ENCODE measurements around the gene FGF3.

Gene FGF3

DNA sequence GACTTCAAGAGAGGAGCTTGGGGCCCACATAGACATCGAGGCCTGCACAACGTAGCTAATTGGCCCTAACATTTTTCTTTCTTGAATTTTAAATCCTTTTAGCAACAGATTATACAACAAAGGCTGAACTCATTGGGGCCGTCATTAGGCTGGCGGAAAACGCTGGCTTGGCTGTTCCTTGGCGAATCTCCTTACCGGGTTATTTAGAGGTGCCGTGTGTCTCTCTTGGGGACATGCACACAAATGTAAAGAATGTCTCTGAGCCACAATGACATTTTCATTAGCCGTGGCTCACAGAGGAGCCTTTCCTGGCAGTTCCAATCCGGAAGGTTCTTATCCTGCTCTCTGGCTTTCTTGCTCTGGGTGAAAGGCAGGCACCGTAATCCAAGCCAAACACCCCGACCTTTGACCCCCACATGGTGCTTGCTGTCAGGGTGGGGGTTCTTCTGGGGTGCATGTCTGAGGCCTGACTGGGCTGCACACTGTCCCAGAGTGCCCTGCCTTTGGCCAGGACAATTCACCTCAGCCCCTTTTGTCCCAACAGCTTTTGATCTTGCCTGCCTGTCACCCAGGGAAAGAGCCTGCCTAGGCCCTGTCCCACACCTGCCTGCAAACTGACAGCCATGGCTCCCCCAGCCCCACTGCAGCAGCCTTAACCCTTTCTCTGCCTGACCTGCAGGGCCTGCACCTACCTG lies 9.2 kb upstream of the FGF3 start:
- H3K4me3 Mint-ChIP-seq = no peak overlapping the region
- no peak overlapping the region for H3K27ac Mint-ChIP-seq (ENCODE audit: low read depth)
- no peak for DNase-seq (ENCODE audit: low spot score in 2 of 2)
- no peak for ATAC-seq (replicated peaks; ENCODE audit: extremely low read depth, poor library complexity, severe bottlenecking)
- H3K9me3 Mint-ChIP-seq = no peaks in the 10 kb centered on the region
- H3K4me1 Mint-ChIP-seq = no peaks in the 10 kb centered on the region
- no peaks in the 10 kb centered on the region for H3K36me3 Mint-ChIP-seq (ENCODE audit: insufficient read depth)
- H3K27me3 Mint-ChIP-seq = peaks cover 40% of the 10 kb centered on the region

DNA sequence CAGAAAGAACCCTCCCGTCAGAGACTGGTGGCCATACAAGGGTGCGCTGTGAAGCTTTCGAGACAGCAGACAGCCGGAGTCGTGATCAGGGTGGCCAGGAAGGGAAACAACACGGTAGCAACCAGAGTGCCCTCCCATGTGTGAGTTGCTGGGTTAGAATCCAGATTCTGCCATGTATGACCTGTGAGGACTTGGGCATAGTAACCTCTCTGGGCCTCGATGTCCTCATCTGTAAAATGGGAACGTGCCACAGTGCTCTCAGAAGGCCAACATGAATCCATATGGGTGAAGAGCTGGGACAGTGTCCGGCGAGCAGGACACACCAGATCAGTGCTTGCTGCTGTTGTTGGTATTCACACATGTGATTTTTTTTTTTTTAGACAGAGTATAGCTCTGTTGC lies 7.6 kb upstream of the FGF3 start:
- no peaks in the 10 kb centered on the region for H3K4me1 Mint-ChIP-seq
- H3K9me3 Mint-ChIP-seq = no peaks in the 10 kb centered on the region
- H3K36me3 Mint-ChIP-seq (ENCODE audit: insufficient read depth) = no peaks in the 10 kb centered on the region
- DNase-seq (ENCODE audit: low spot score in 2 of 2) = no peak
- H3K4me3 Mint-ChIP-seq = no peak overlapping the region
- ATAC-seq (replicated peaks; ENCODE audit: extremely low read depth, poor library complexity, severe bottlenecking) = no peak
- H3K27me3 Mint-ChIP-seq = peaks cover 40% of the 10 kb centered on the region
- H3K27ac Mint-ChIP-seq (ENCODE audit: low read depth) = no peak overlapping the region

DNA sequence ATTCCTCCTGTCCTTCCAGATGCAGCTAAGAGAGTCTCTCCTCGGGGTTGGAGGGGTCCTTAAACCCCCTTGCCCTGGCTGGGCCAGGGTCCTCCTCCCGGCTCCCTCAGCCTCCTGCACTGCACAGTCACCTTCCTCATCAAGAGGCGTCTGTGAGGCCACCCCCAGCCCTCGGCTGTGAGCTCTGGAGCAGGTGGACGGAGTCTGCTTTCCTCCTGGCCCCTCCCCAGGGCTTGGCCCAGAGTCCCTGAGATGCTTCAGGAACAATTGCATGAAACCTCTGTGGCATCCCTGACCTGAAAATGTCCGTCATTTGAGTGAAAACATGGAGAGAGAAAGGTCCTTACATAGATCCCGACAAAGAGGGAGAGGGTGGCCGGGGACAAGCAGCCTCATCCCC lies 6.7 kb upstream of the FGF3 start:
- H3K4me3 Mint-ChIP-seq = no peak overlapping the region
- H3K27ac Mint-ChIP-seq (ENCODE audit: low read depth) = no peak overlapping the region
- H3K27me3 Mint-ChIP-seq = peaks cover 40% of the 10 kb centered on the region
- DNase-seq (ENCODE audit: low spot score in 2 of 2) = no peak
- H3K4me1 Mint-ChIP-seq = no peaks in the 10 kb centered on the region
- no peak for ATAC-seq (replicated peaks; ENCODE audit: extremely low read depth, poor library complexity, severe bottlenecking)
- no peaks in the 10 kb centered on the region for H3K9me3 Mint-ChIP-seq
- H3K36me3 Mint-ChIP-seq (ENCODE audit: insufficient read depth) = no peaks in the 10 kb centered on the region

DNA sequence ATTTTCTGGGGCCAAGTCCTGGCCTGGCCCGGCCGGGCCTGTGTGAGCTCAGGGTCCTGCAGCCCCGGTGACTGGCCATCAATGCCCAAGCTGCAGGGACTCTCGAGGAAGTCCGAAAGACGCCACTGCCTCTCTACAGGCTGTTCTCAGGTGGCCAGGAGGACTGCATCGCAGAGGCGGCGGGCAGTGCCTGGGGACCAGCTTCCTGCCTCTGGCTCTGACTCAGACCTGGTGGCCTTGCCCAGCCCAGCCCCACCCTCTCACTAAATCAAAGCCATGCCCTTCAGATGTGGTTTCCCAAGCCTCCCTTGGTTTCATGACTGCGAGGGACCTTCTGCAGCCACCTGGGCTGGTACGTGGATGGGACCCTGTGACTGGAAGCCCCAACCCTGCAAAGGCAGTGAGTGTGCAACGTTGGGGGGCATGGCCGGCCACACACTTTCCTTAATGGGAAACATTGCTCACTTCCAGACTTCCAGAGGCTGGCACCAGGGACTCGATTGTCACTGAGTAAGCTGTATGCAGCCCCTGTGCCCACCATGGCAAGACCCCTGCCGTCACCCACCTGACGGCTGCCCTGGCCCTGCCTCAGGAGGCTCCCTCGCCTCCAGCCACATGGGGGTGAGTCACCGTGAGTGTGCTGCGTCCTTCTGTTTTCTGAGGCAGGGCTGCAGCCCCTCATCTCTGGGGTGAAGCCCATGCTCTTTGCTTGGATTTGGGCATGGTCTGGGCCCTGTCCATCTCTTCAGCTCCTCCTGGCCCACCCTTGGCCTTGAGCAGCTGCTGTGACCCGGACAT lies 6.0 kb upstream of the FGF3 start:
- Mint-ChIP-seq H3K9me3 (no peaks in the 10 kb centered on the region), H3K27ac (ENCODE audit: low read depth) (no peak overlapping the region), H3K36me3 (ENCODE audit: insufficient read depth) (no peaks in the 10 kb centered on the region), H3K4me1 (no peaks in the 10 kb centered on the region), H3K27me3 (peaks cover 46% of the 10 kb centered on the region), H3K4me3 (no peak overlapping the region)
- ATAC-seq (replicated peaks; ENCODE audit: extremely low read depth, poor library complexity, severe bottlenecking) (no peak), DNase-seq (ENCODE audit: low spot score in 2 of 2) (no peak)

DNA sequence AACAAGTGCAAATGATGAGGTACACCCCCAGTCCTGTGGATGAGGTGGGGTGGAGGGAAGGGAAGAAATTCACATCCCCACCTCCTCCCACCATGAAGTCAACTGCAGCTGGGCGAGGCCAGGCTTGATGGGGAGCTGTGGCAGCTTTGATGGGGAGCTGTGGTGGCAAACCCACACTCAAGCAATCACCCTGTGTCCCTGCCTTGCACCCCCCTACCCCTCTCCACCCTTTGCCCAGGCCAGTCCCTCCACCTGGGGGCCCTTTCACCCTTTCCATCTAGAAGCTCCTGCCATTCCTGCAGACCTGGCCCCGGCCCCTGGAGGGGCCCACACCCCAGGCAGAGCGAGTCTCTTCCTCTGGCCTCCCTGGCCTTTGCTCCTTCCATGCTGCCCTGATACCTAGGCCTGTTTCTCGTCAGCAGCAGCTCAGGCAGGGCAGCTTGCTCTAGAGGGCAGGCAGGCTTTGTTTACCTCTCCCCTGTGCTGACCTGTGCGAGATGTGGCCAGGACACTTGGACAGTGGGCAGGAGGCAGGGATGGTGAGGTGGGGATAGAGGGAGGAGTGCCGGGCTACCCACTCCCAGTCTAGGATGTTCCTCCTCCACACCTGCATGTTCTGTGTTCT lies 4.5 kb upstream of the FGF3 start:
- no peak overlapping the region for H3K27ac Mint-ChIP-seq (ENCODE audit: low read depth)
- H3K36me3 Mint-ChIP-seq (ENCODE audit: insufficient read depth) = no peaks in the 10 kb centered on the region
- DNase-seq (ENCODE audit: low spot score in 2 of 2) (no peak), ATAC-seq (replicated peaks; ENCODE audit: extremely low read depth, poor library complexity, severe bottlenecking) (no peak)
- H3K4me1 Mint-ChIP-seq = no peaks in the 10 kb centered on the region
- no peaks in the 10 kb centered on the region for H3K9me3 Mint-ChIP-seq
- H3K4me3 Mint-ChIP-seq = no peak overlapping the region
- H3K27me3 Mint-ChIP-seq = peaks cover 56% of the 10 kb centered on the region

DNA sequence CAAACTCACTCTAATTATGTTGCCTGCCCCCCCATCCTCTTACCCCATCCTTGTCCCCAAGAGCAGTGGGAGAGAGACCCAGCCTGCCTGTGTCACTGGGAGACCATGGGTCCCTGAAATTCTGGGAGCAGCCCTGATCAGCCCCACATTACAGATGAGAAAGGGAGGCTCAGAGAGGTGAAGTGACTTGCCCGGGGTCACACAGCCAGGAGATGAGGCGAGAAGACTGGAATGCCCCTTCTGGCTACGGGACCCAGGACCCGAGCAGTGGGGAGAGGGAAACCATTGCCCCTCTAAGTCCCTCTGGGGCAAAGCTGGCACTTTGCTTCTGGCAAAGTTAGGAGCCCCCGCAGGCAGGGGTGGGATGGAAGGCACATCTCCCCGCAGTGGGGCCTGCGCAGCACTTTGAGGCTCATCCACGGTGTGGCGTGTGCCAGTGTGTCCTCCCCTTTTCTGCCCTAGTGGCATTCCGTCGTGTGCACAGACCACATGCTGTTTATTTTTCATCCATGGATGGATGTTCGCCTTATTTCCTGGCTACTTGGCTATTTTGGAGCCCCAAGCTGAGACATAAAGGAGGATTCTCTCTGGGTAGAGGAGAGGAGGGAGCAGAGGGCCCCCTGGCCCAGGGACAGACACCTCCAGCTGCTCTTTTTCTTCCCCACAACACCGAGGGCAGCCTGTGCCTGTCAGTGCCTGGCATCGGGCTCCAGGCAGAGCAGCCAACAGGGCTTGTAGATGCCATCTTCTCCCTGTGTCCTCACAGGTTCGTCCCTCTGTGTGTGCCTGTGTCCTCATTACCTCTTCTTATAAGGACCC lies 3.7 kb upstream of the FGF3 start:
- H3K4me1 Mint-ChIP-seq = no peaks in the 10 kb centered on the region
- DNase-seq (ENCODE audit: low spot score in 2 of 2) (no peak), ATAC-seq (replicated peaks; ENCODE audit: extremely low read depth, poor library complexity, severe bottlenecking) (no peak)
- no peak overlapping the region for H3K4me3 Mint-ChIP-seq
- no peak overlapping the region for H3K27ac Mint-ChIP-seq (ENCODE audit: low read depth)
- H3K27me3 Mint-ChIP-seq = peaks cover 56% of the 10 kb centered on the region
- no peaks in the 10 kb centered on the region for H3K36me3 Mint-ChIP-seq (ENCODE audit: insufficient read depth)
- no peaks in the 10 kb centered on the region for H3K9me3 Mint-ChIP-seq

DNA sequence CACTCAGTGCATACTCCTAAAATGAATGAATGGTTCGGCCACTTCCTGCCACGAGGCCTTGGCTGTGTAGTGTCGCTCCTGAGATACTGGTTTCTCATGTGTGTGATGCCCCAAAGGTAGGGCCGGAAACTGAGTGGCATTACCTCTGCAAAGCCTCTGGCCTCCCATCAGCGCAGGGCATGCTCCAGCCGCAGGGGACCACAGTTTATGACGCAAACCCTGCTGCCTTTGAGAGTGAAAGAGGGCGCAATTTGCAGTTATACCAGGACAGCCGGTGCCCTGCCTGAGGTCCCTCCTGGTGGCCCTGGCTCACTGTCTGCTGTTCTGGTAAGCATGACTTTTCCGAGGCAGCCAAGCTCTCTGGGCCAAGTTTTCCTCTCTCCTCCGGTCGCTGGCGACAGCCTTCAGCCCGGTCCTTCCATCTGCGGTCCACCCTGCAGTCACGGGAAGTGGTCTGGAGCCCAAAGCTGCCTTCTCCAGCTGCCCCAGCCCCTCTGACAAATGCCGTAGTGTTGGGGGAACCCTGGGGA lies 2.4 kb upstream of the FGF3 start:
- no peak for ATAC-seq (replicated peaks; ENCODE audit: extremely low read depth, poor library complexity, severe bottlenecking)
- Mint-ChIP-seq H3K36me3 (ENCODE audit: insufficient read depth) (no peaks in the 10 kb centered on the region), H3K4me1 (no peaks in the 10 kb centered on the region), H3K9me3 (no peaks in the 10 kb centered on the region), H3K27ac (ENCODE audit: low read depth) (no peak overlapping the region), H3K4me3 (no peak overlapping the region), H3K27me3 (peaks cover 57% of the 10 kb centered on the region)
- DNase-seq (ENCODE audit: low spot score in 2 of 2) = no peak

DNA sequence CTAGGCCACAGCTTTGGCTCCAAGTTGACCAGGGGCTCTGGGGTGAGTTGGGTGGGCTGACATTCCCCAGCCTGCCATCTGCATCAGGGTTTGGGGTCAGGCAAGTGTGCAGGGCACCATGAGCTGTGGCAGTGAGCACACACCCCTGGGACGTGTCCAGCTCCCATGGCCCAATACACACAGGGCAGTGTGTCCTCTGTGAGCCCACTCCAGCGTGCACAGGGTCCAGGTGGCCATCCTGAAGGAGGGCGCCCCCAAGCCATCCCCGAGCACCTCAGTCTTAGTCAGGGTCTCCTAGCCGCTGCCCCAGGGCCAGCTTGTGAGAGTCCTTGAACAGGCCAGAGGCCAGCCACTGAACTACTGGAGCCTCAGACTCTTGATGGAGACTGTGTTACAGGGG lies 1.2 kb upstream of the FGF3 start:
- no peaks in the 10 kb centered on the region for H3K36me3 Mint-ChIP-seq (ENCODE audit: insufficient read depth)
- no peak overlapping the region for H3K27ac Mint-ChIP-seq (ENCODE audit: low read depth)
- no peak overlapping the region for H3K4me3 Mint-ChIP-seq
- H3K4me1 Mint-ChIP-seq = no peaks in the 10 kb centered on the region
- no peaks in the 10 kb centered on the region for H3K9me3 Mint-ChIP-seq
- no peak for ATAC-seq (replicated peaks; ENCODE audit: extremely low read depth, poor library complexity, severe bottlenecking)
- DNase-seq (ENCODE audit: low spot score in 2 of 2) = no peak
- peaks cover 69% of the 10 kb centered on the region for H3K27me3 Mint-ChIP-seq

DNA sequence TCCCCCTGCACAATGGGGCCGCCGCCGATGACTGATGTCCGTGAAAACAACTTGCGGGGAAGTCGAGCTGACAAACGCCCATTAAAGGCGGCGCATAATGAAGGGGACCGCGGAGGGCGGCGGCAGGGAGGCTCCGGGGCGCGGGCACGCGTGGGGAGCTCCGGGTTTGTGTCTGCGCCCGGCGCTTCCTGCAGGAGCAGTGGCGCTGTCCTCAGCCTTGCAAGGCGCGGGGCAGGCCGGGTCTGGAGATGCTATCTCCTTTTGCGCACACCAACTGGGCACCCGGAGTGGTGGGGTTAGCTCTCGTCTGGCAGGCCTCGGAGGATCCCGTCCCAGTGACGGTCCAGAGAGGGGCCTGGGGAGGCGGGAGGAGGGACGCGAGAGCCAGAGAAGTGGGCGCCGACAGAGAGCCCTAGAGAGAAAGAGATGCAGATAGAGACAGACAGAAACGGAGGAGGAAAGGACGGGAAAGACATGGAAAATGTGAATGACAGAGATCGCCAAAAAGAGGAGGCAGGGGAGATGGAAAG lies 390 bp upstream of the FGF3 start:
- H3K9me3 Mint-ChIP-seq = no peaks in the 10 kb centered on the region
- H3K4me3 Mint-ChIP-seq = no peak overlapping the region
- H3K27me3 Mint-ChIP-seq = peaks cover 71% of the 10 kb centered on the region
- H3K27ac Mint-ChIP-seq (ENCODE audit: low read depth) = no peak overlapping the region
- ATAC-seq (replicated peaks; ENCODE audit: extremely low read depth, poor library complexity, severe bottlenecking) = no peak
- no peak for DNase-seq (ENCODE audit: low spot score in 2 of 2)
- no peaks in the 10 kb centered on the region for H3K4me1 Mint-ChIP-seq
- no peaks in the 10 kb centered on the region for H3K36me3 Mint-ChIP-seq (ENCODE audit: insufficient read depth)

DNA sequence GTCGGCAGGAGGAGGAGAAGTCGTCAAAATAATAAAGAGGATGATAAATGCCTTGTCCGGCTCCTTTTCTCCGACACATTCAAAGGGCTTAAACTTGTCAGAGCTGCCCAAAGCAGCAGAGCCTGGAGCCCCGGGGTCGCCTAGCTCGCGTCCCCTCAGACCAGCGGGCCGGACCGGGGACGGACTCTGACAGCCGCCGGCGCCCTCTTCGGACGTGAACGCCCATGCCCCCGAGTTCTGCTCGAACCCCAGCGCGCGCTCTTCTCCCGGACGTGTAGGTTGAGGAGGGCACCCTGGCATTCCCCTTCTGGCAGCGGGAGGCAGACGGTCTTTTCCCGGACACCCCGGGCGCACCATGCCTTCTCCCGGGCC lies 999 bp downstream of the FGF3 start:
- H3K27me3 Mint-ChIP-seq = peaks cover 70% of the 10 kb centered on the region
- H3K36me3 Mint-ChIP-seq (ENCODE audit: insufficient read depth) = no peaks in the 10 kb centered on the region
- H3K27ac Mint-ChIP-seq (ENCODE audit: low read depth) = no peak overlapping the region
- no peak overlapping the region for H3K4me3 Mint-ChIP-seq
- H3K9me3 Mint-ChIP-seq = no peaks in the 10 kb centered on the region
- no peak for ATAC-seq (replicated peaks; ENCODE audit: extremely low read depth, poor library complexity, severe bottlenecking)
- no peaks in the 10 kb centered on the region for H3K4me1 Mint-ChIP-seq
- no peak for DNase-seq (ENCODE audit: low spot score in 2 of 2)

DNA sequence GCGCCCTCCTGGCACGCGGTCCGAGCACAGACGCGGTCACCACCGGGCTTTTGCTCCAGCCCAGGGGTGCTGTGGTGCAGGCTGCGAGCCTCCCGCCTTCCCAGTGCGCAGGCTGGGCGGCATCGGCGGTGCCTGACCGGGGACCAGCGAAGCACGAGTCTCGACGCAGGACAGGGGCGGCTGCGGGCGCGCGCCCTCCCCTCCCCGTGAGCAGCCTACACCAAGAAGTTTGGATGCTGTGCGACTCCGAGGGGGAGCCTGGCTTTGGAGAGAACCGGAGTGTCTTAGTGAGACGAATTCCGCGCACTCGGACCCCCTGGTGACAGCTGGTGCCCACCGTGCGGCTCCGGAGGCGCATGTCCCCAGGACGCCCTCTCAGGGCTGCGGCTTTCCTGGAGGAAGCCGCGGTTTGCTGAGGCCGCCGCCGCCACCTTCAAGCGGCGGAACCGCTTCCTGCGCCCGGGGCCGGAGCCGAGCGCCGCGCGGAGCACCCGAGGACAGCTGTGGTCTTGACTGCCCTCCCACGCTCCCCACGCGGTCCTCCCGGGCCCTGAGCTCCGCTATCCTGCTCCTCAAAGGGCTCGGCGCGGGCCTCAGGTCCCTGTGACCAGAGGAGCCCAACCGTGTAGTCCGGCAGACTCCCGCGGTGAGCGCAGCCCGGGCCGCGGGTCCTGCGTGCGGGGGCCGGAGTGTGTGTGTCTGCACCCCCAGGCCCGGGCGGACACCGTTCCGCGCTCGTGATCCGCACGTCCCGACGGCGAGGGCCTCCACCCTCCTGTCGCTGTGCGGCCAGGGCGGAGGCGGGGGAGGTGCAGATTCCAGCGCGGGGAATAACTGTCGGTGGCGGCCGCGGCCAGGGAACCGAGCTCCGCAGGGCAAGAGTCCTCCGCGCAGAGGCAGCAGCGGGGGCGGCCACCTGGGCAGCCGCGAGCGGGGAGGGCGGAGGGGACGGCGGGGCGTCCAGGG lies 1.7 kb downstream of the FGF3 start:
- Mint-ChIP-seq H3K36me3 (ENCODE audit: insufficient read depth) (no peaks in the 10 kb centered on the region), H3K4me3 (no peak overlapping the region), H3K27ac (ENCODE audit: low read depth) (no peak overlapping the region), H3K27me3 (peaks cover 70% of the 10 kb centered on the region), H3K4me1 (no peaks in the 10 kb centered on the region), H3K9me3 (no peaks in the 10 kb centered on the region)
- ATAC-seq (replicated peaks; ENCODE audit: extremely low read depth, poor library complexity, severe bottlenecking) = no peak
- no peak for DNase-seq (ENCODE audit: low spot score in 2 of 2)
